ENCODE results near the gene TPSAB1.

TPSAB1 gene

DNA sequence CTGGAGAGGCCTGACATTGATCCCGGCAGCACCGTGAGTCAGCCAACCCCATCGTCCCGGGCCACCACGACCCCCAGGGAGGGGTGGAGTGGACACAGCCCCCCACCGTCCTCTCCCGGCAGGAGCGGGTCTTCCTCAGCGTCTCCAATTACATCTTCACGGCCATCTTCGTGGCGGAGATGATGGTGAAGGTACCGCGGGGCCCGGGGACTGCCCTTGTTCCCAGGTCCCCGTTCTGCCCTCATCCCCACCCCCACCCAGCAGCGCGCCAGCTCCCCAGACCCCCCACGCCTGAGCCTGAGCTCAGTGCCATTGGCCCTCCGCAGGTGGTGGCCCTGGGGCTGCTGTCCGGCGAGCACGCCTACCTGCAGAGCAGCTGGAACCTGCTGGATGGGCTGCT lies 30.0 kb upstream of the TPSAB1 start:
- Histone ChIP-seq H3K4me1 (ENCODE audit: control insufficient read depth, insufficient read depth, low read depth, low read length) (no peaks in the 10 kb centered on the region), H3K18ac (ENCODE audit: low read depth in 1 of 2, low read length in 2 of 2) (no peak overlapping the region), H2AK5ac (ENCODE audit: low read length, severe bottlenecking) (no peak overlapping the region), H3K36me3 (ENCODE audit: control insufficient read depth in 1 of 2, insufficient read depth in 2 of 2, low read depth in 1 of 2, low read length in 2 of 2) (peaks cover 0 to 7% of the 10 kb centered on the region in 2 experiments), H3K14ac (ENCODE audit: low read length in 2 of 2) (no peak overlapping the region), H3K4ac (ENCODE audit: low read depth in 1 of 2, low read length in 2 of 2) (no peak overlapping the region), H3K9ac (ENCODE audit: low read length) (no peak overlapping the region), H3K4me3 (ENCODE audit: insufficient read depth in 1 of 2, low read depth in 1 of 2, low read length in 2 of 2) (no peak overlapping the region), H3K27me3 (ENCODE audit: control insufficient read depth in 1 of 2, insufficient read depth in 1 of 2, low read length in 2 of 2) (peaks cover 0 to 3% of the 10 kb centered on the region in 2 experiments), H4K8ac (ENCODE audit: low read length) (no peak overlapping the region), H2AFZ (ENCODE audit: low read depth, low read length) (no peak overlapping the region), H3K23ac (ENCODE audit: low read length in 2 of 2) (no peak overlapping the region), H3K9me3 (ENCODE audit: control insufficient read depth, low read length) (no peaks in the 10 kb centered on the region), H3K79me1 (replicated peaks; ENCODE audit: low read length, poor library complexity, severe bottlenecking) (no peaks in the 10 kb centered on the region), H2BK120ac (ENCODE audit: low read depth, low read length) (no peak overlapping the region), H2BK5ac (ENCODE audit: low read depth, low read length, poor library complexity, severe bottlenecking) (no peak overlapping the region), H2BK12ac (ENCODE audit: low read length in 2 of 2) (no peak overlapping the region), H4K91ac (ENCODE audit: low read length) (no peak overlapping the region), H2BK15ac (ENCODE audit: low read depth, poor library complexity, severe bottlenecking) (no peak overlapping the region), H3K4me2 (ENCODE audit: low read length, poor library complexity, severe bottlenecking) (no peak overlapping the region), H3K27ac (ENCODE audit: low read length, poor library complexity, severe bottlenecking) (no peak overlapping the region)
- DNase-seq, result no peak
- WGBS, result 95% methylated on average over 23 of the region's 23 CpGs

GRCh38 chr16:1211451-1212268 lies 28.8 kb upstream of the TPSAB1 start:
- H2AFZ ChIP-seq (ENCODE audit: low read depth, low read length), result no peak overlapping the region
- H3K18ac ChIP-seq (ENCODE audit: low read depth in 1 of 2, low read length in 2 of 2), result no peak overlapping the region
- WGBS, result 96% methylated on average over 62 of the region's 65 CpGs
- H3K27ac ChIP-seq (ENCODE audit: low read length, poor library complexity, severe bottlenecking), result no peak overlapping the region
- H2BK120ac ChIP-seq (ENCODE audit: low read depth, low read length), result no peak overlapping the region
- peaks cover 0 to 5% of the 10 kb centered on the region in 2 experiments for H3K36me3 ChIP-seq (ENCODE audit: control insufficient read depth in 1 of 2, insufficient read depth in 2 of 2, low read depth in 1 of 2, low read length in 2 of 2)
- no peak overlapping the region for H3K9ac ChIP-seq (ENCODE audit: low read length)
- H4K91ac ChIP-seq (ENCODE audit: low read length), result no peak overlapping the region
- no peak overlapping the region for H2AK5ac ChIP-seq (ENCODE audit: low read length, severe bottlenecking)
- H3K4ac ChIP-seq (ENCODE audit: low read depth in 1 of 2, low read length in 2 of 2), result no peak overlapping the region
- H3K4me1 ChIP-seq (ENCODE audit: control insufficient read depth, insufficient read depth, low read depth, low read length), result no peaks in the 10 kb centered on the region
- no peak overlapping the region for H3K14ac ChIP-seq (ENCODE audit: low read length in 2 of 2)
- no peak overlapping the region for H2BK5ac ChIP-seq (ENCODE audit: low read depth, low read length, poor library complexity, severe bottlenecking)
- DNase-seq, result no peak
- H3K9me3 ChIP-seq (ENCODE audit: control insufficient read depth, low read length), result no peaks in the 10 kb centered on the region
- H3K4me3 ChIP-seq (ENCODE audit: insufficient read depth in 1 of 2, low read depth in 1 of 2, low read length in 2 of 2), result no peak overlapping the region
- no peak overlapping the region for H3K4me2 ChIP-seq (ENCODE audit: low read length, poor library complexity, severe bottlenecking)
- no peaks in the 10 kb centered on the region for H3K79me1 ChIP-seq (replicated peaks; ENCODE audit: low read length, poor library complexity, severe bottlenecking)
- H4K8ac ChIP-seq (ENCODE audit: low read length), result no peak overlapping the region
- no peak overlapping the region for H3K23ac ChIP-seq (ENCODE audit: low read length in 2 of 2)
- no peak overlapping the region for H2BK15ac ChIP-seq (ENCODE audit: low read depth, poor library complexity, severe bottlenecking)
- no peaks in the 10 kb centered on the region for H3K27me3 ChIP-seq (ENCODE audit: control insufficient read depth in 1 of 2, insufficient read depth in 1 of 2, low read length in 2 of 2)
- no peak overlapping the region for H2BK12ac ChIP-seq (ENCODE audit: low read length in 2 of 2)

DNA sequence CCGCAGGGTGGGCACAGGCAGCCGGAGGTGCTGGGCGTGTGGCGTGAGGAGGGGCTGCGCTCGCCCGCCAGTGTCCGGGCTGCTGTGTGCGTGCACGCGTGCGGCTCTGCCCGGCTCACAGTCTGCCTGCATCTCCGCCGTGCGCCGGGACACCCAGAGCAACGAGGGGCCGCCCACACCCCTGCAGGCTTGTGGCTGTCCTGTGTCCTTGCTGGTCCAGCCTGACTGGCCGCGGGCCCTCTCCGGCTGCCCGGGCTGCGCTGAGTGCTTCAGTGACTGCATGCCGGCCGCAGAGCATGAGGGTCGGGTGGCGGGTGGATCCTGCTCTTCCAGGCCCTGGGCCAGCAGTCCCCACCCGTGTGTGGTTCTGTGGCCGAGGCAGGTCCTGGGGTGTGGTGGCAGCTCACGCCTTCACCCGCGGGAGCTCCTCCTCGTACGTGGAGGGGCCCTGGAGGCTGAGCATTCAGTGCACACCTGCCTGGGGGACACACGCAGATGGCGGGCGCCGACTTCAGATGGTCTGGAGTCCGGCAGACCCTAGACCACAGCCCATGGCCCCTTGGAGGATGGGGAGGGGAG lies 27.8 kb upstream of the TPSAB1 start:
- Histone ChIP-seq H3K23ac (ENCODE audit: low read length in 2 of 2) (no peak overlapping the region), H3K27me3 (ENCODE audit: control insufficient read depth in 1 of 2, insufficient read depth in 1 of 2, low read length in 2 of 2) (no peaks in the 10 kb centered on the region), H3K9ac (ENCODE audit: low read length) (no peak overlapping the region), H2AK5ac (ENCODE audit: low read length, severe bottlenecking) (no peak overlapping the region), H3K4me3 (ENCODE audit: insufficient read depth in 1 of 2, low read depth in 1 of 2, low read length in 2 of 2) (no peak overlapping the region), H2BK120ac (ENCODE audit: low read depth, low read length) (no peak overlapping the region), H3K9me3 (ENCODE audit: control insufficient read depth, low read length) (no peaks in the 10 kb centered on the region), H3K27ac (ENCODE audit: low read length, poor library complexity, severe bottlenecking) (no peak overlapping the region), H2BK5ac (ENCODE audit: low read depth, low read length, poor library complexity, severe bottlenecking) (no peak overlapping the region), H3K14ac (ENCODE audit: low read length in 2 of 2) (no peak overlapping the region), H4K91ac (ENCODE audit: low read length) (no peak overlapping the region), H3K4me1 (ENCODE audit: control insufficient read depth, insufficient read depth, low read depth, low read length) (no peaks in the 10 kb centered on the region), H2AFZ (ENCODE audit: low read depth, low read length) (no peak overlapping the region), H3K4me2 (ENCODE audit: low read length, poor library complexity, severe bottlenecking) (no peak overlapping the region), H2BK15ac (ENCODE audit: low read depth, poor library complexity, severe bottlenecking) (no peak overlapping the region), H3K4ac (ENCODE audit: low read depth in 1 of 2, low read length in 2 of 2) (no peak overlapping the region), H4K8ac (ENCODE audit: low read length) (no peak overlapping the region), H3K79me1 (replicated peaks; ENCODE audit: low read length, poor library complexity, severe bottlenecking) (no peaks in the 10 kb centered on the region), H3K36me3 (ENCODE audit: control insufficient read depth in 1 of 2, insufficient read depth in 2 of 2, low read depth in 1 of 2, low read length in 2 of 2) (peaks cover 0 to 7% of the 10 kb centered on the region in 2 experiments), H3K18ac (ENCODE audit: low read depth in 1 of 2, low read length in 2 of 2) (no peak overlapping the region), H2BK12ac (ENCODE audit: low read length in 2 of 2) (no peak overlapping the region)
- WGBS, result 95% methylated on average over 38 of the region's 40 CpGs
- no peak for DNase-seq

DNA sequence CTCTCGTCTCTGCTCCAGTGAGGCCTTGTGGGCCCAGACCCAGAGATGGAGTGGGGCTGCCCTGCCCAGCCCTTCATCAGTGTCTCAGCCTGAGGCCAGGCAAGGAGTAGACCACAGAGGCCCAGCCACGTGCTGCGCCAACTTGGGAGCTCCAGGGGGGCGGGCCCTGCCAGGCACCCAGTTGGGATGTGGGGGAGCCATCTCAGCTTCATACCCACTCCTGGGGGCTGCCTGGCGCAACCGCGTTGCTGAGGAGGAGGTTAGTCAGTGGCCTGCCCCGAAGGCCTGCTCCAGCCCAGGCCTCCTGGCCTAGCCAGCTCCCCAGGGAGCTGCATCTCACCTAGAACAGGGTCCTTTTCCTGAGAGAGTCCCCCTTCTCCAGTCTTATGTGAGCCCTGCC lies 27.3 kb upstream of the TPSAB1 start:
- Histone ChIP-seq H3K9ac (ENCODE audit: low read length) (no peak overlapping the region), H3K9me3 (ENCODE audit: control insufficient read depth, low read length) (no peaks in the 10 kb centered on the region), H2BK120ac (ENCODE audit: low read depth, low read length) (no peak overlapping the region), H3K4me3 (ENCODE audit: insufficient read depth in 1 of 2, low read depth in 1 of 2, low read length in 2 of 2) (no peak overlapping the region), H4K8ac (ENCODE audit: low read length) (no peak overlapping the region), H2BK5ac (ENCODE audit: low read depth, low read length, poor library complexity, severe bottlenecking) (no peak overlapping the region), H2BK15ac (ENCODE audit: low read depth, poor library complexity, severe bottlenecking) (no peak overlapping the region), H3K27ac (ENCODE audit: low read length, poor library complexity, severe bottlenecking) (no peak overlapping the region), H3K79me1 (replicated peaks; ENCODE audit: low read length, poor library complexity, severe bottlenecking) (no peaks in the 10 kb centered on the region), H3K18ac (ENCODE audit: low read depth in 1 of 2, low read length in 2 of 2) (no peak overlapping the region), H3K4me2 (ENCODE audit: low read length, poor library complexity, severe bottlenecking) (no peak overlapping the region), H3K23ac (ENCODE audit: low read length in 2 of 2) (no peak overlapping the region), H3K36me3 (ENCODE audit: control insufficient read depth in 1 of 2, insufficient read depth in 2 of 2, low read depth in 1 of 2, low read length in 2 of 2) (peaks cover 0 to 12% of the 10 kb centered on the region in 2 experiments), H3K4ac (ENCODE audit: low read depth in 1 of 2, low read length in 2 of 2) (no peak overlapping the region), H2AFZ (ENCODE audit: low read depth, low read length) (no peak overlapping the region), H2AK5ac (ENCODE audit: low read length, severe bottlenecking) (no peak overlapping the region), H4K91ac (ENCODE audit: low read length) (no peak overlapping the region), H2BK12ac (ENCODE audit: low read length in 2 of 2) (no peak overlapping the region), H3K4me1 (ENCODE audit: control insufficient read depth, insufficient read depth, low read depth, low read length) (no peaks in the 10 kb centered on the region), H3K14ac (ENCODE audit: low read length in 2 of 2) (no peak overlapping the region), H3K27me3 (ENCODE audit: control insufficient read depth in 1 of 2, insufficient read depth in 1 of 2, low read length in 2 of 2) (no peaks in the 10 kb centered on the region)
- no peak for DNase-seq
- WGBS, result 81% methylated on average over 8 of the region's 8 CpGs

All from mesenchymal stem cell (in vitro differentiated cells and primary cell).